NCI-H1930 (cell line): ENCODE results near the gene ANO6.
"Not testable (repeated sequence)": the region's sequence is repeated elsewhere in the genome, so short reads cannot be mapped to it uniquely, and the experiment has no call there.

Source experiments
- DNase-seq, 2 experiments: peaks; one replicate each; lab custom pipeline; 2025; lab: John Stamatoyannopoulos, UW

ANO6 gene

GRCh38 chr12:45309836-45310626 lies 94.1 kb downstream of the ANO6 start:
- DNase-seq, result no peak

GRCh38 chr12:45310627-45310968 lies 94.7 kb downstream of the ANO6 start:
- no peak for DNase-seq

- no peak for DNase-seq
These were observed 96.1 kb downstream of the ANO6 start for GRCh38 chr12:45312012-45312411.

- no peak for DNase-seq
These were observed 98.9 kb downstream of the ANO6 start for GRCh38 chr12:45314770-45315169.

- DNase-seq, result no peak
These were observed 99.6 kb downstream of the ANO6 start for GRCh38 chr12:45315462-45315861.

GRCh38 chr12:45317261-45317660 lies 101.4 kb downstream of the ANO6 start:
- DNase-seq, result not testable (repeated sequence)

- DNase-seq, result no peak
These were observed 106.9 kb downstream of the ANO6 start for GRCh38 chr12:45322810-45323209.

GRCh38 chr12:45324391-45324790 lies 108.5 kb downstream of the ANO6 start:
- no peak for DNase-seq

GRCh38 chr12:45326358-45326975 lies 110.6 kb downstream of the ANO6 start:
- no peak for DNase-seq

GRCh38 chr12:45327823-45328383 lies 112.0 kb downstream of the ANO6 start:
- no peak for DNase-seq

GRCh38 chr12:45329238-45329637 lies 113.3 kb downstream of the ANO6 start:
- DNase-seq, result no peak

GRCh38 chr12:45329702-45330101 lies 113.8 kb downstream of the ANO6 start:
- no peak for DNase-seq

- DNase-seq, result no peak
These were observed 115.7 kb downstream of the ANO6 start for GRCh38 chr12:45331552-45331951.

GRCh38 chr12:45334396-45334795 lies 118.5 kb downstream of the ANO6 start:
- no peak for DNase-seq

GRCh38 chr12:45336331-45336730 lies 120.4 kb downstream of the ANO6 start:
- DNase-seq, result no peak

- peak in 1 of 2 experiments; percentile 54 for DNase-seq
These were observed 121.1 kb downstream of the ANO6 start for GRCh38 chr12:45336762-45337596.

GRCh38 chr12:45337835-45338234 lies 121.9 kb downstream of the ANO6 start:
- DNase-seq, result no peak

GRCh38 chr12:45338272-45338671 lies 122.4 kb downstream of the ANO6 start:
- no peak for DNase-seq

GRCh38 chr12:45339035-45339434 lies 123.1 kb downstream of the ANO6 start:
- no peak for DNase-seq

GRCh38 chr12:45342171-45342570 lies 126.3 kb downstream of the ANO6 start:
- DNase-seq, result no peak

- no peak for DNase-seq
These were observed 127.0 kb downstream of the ANO6 start for GRCh38 chr12:45342848-45343247.

GRCh38 chr12:45343269-45344051 lies 127.6 kb downstream of the ANO6 start:
- no peak for DNase-seq
